Measurements from ENCODE around the gene HMGN4. TPM values are rescaled to one million over a fixed set of nuclear protein-coding genes. Genes with fewer than 3 reads are reported as not detected.
"Not testable (repeated sequence)": the region's sequence is repeated elsewhere in the genome, so short reads cannot be mapped to it uniquely, and the experiment has no call there.

The HMGN4 gene
- 88.8 and 104 TPM in 2 replicates for total RNA-seq (2014; rRNA removed; shearing (Covaris generic))

DNA sequence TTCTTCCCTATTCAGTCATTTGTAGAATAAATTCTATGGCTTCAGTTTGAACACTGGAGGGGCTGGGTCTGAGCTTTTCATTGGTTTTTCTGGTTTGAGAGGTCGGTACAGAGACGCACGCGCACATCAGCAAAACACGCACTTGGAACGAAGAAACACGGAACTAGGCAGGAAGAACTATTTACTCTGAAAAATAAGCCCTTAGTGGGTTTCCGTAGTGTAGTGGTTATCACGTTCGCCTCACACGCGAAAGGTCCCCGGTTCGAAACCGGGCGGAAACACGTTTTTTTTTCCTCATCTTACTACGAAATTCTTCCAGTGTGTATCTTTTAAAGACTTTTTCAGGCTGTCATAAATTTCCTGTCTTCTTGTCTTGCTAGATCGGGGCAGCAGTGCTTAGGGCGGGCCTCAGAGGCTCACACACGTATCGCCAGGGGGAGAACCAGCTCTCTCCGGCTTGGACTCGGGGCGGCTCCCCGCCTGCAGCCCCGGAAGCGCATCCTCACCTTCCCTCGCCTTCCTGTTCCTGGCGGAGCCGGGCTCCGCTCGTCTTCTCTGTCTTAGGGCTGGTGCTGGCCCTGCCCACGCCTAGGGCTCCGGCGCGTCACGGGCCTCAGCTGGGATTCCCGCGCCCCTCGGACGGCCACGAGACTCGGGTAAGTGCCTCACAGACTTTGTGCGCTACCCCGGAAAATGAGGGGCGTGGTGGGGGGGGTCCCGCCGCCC, at the start of gene HMGN4:
TSS of gene HMGN4 (plus strand) at position 521 of the 726 bp plus-strand sequence. CDS start 6,841 bp downstream, outside the sequence.
- peak; percentile 79 for DNase-seq (ENCODE audit: low spot score)

DNA sequence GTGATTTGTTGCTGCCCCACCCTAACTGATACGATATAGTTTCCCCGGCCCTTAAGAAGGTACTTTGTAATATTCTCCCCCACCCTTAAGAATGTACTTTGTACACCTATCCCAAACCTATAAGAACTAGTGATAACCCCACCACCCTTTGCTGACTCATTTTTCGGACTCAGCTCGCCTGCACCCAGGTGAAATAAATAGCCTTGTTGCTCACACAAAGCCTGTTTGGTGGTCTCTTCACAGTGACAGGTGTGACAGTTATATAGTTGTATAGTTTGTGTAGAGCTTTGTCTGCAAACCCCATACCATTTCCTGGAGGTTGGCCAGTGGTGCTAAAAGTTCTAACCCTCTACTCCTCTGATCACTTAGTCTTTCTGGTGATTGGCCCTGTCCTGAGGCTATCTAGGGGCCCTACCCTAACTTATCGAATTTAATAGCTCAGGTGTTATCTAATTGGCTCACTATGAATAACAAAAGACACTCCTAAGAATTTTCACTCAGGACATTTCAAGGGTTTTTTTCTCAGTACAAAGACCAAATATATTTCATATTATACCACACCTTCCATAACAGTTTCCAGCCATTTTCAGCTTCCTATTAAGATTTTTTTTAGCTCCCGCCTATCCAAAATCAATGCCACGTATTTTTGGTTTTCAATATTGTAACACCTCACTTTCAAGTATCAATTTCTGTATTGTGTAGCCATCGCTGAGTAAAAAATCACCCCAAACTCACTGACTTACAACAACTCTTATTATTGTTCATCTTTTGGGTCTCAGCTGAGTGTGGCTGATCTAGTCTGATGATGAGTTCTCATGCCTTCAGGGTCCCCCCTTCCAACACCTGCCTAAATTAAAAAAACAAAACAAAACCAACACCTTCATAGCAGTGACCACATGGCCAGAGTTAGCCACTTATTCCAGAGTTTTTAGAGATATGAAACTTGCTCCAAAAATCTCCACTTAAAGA, 47.9 kb upstream of the HMGN4 start:
- no peak for DNase-seq (ENCODE audit: low spot score)

DNA sequence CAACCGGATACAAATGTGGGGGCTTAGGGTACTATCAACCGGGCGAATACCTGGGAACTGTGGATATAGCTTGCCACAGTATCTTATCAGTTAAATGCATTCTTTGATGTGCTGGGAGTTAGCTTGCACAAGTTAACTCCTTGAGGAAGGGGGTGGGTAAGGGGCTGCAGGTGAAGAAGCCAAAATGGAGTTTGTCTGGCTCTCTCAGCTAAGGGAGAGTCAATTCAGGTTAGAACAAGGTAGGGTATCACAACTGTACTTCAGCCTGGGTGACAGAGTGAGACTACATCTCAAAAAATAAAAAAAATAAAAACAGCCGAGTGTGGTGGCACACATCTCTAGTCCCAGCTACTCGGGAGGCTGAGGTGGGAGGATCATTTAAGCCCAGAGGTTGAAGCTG, 46.6 kb upstream of the HMGN4 start:
- DNase-seq (ENCODE audit: low spot score), result no peak

DNA sequence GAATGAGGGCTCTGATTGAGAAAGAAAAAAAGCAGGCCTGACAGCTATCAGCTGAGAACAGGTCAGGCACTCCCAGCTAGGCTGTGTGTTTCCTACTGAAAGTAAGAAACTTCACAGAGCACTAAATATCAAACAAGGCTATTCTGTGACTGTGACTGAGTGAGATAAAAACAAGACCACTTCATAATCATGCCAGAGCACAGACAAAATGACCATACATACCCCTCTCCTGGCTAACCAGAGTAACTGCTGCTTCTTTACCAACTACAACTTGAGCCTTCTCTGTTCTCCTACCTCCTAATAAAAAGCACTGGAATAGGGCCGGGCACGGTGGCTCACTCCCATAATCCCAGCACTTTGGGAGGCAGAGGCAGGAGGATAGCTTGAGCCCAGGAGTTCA, 44.9 kb upstream of the HMGN4 start:
- peak; percentile 8 for DNase-seq (ENCODE audit: low spot score)

DNA sequence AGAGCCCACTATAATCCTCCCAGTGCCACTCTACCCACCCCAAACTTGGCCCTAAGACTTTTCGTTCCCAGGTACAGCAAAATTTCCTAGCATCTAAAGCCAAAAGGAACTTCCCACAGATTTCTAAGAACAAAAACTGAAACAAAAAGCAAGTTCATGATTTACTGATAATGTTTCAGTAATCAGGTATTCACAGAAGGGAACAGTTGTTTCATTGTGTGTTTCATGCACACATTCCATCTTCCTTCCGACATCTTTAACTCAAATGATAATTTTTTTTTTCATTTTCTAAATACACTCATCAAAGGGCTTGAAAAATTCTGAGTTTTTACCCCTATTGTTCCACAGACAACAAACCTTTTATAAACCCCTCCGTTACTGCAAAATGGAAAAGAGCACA, 44.0 kb upstream of the HMGN4 start:
- DNase-seq (ENCODE audit: low spot score), result no peak

DNA sequence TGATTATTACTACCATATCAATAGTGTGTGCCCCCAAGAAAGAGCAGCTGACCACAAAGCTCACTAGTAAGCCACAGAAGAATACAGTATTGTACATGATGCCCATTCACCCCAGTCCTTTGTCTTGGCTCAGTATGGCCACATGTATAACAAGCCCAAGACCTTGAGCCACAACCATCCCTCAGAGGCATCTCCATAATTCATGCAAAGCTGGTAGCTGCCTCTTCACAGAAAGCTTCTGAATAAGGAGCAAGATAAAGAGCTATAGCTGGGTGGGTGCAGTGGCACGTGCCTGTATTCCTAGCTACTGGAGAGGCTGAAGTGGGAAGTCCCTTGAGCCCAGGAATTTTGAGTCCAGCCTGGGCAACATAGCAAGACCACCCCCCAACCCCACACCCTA, 42.9 kb upstream of the HMGN4 start:
- no peak for DNase-seq (ENCODE audit: low spot score)

DNA sequence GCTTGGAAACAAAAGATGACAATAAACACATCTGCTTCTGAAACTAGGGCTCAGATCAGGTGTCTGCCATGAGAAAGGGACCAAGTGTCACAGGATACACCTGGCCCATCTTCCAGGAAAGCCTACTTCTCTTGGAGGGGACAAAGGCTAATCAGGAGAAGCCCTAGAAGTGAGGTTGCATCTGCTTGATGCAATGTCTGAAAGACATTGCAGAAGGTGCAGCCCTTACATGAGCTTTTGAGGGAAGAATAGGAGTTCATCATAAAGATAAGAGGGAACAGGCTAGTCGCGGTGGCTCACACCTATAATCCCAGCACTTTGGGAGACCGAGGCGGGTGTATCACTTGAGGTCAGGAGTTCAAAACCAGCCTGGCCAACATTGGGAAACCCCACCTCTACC, 40.6 kb upstream of the HMGN4 start:
- no peak for DNase-seq (ENCODE audit: low spot score)

DNA sequence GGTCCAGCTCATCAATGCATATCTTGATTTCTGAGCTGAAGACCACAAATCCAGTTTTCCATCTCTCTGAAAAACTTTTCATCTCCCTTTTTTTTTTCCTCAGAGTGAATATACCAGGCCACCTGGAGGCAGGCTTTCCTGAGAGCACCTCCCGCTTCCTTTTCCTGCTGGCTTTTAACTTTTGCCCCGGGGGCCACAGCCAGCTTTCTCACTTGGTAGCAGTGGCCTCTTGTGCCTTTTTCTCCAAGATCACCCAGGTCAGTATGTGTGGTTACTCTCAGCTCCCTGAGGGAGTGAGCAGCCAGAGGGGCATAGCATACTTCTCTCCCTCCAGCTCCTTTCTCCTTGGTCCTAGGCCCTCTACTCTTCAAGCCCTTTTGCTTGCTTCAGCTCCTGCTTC, 38.1 kb upstream of the HMGN4 start, which contains the start of gene BTN1A1:
TSS of gene BTN1A1 (plus strand) at position 202 of the 400 bp plus-strand sequence. CDS start 984 bp downstream, outside the sequence.
- DNase-seq (ENCODE audit: low spot score), result no peak

DNA sequence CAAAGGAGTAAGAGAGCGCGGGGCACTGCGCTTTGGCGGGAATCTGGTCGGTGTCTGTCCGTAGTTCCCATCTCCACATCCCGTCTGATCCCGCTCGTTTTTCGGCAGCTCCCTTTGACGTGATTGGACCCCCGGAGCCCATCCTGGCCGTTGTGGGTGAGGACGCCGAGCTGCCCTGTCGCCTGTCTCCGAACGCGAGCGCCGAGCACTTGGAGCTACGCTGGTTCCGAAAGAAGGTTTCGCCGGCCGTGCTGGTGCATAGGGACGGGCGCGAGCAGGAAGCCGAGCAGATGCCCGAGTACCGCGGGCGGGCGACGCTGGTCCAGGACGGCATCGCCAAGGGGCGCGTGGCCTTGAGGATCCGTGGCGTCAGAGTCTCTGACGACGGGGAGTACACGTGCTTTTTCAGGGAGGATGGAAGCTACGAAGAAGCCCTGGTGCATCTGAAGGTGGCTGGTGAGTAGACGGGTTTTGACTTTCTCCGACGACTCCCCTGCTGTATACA, 36.6 kb upstream of the HMGN4 start:
- no peak for DNase-seq (ENCODE audit: low spot score)

DNA sequence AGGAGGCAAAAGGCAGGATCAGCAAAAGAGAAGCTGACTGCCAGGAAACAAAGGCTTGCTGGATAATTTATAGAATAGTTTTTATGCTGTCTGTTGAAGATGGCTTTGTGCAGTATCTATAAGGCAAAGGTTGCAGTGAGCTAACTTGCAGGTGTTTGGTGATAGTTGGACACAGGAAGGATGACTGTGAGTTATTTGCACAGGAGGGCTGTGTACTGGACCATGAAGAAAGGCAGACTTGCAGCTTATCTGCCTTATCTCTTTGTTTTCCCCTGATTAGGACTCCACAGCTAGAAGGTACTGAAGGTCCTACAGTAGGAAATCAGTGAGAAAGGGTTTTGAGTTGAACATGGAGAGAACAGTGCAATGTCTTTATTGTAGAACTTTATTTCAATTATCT, 36.0 kb upstream of the HMGN4 start:
- DNase-seq (ENCODE audit: low spot score), result no peak

DNA sequence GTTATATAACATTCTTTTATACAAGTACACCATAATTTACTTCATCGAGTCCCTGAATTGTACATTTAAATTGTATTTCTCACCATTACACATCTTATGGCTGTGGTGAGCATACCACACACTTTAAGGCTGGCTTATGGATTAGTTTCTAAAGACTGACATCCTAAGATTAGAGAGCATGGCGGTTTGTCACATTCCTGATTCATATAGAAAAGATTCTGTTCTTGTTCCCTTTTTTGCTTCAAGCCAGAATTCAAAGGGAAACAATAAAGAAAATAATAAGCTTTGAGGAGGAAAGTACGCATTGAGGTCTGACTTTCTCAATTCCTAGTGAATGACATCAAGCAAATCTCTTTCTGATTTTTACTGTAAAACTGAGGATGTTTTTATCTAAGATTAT, 35.5 kb upstream of the HMGN4 start:
- no peak for DNase-seq (ENCODE audit: low spot score)

DNA sequence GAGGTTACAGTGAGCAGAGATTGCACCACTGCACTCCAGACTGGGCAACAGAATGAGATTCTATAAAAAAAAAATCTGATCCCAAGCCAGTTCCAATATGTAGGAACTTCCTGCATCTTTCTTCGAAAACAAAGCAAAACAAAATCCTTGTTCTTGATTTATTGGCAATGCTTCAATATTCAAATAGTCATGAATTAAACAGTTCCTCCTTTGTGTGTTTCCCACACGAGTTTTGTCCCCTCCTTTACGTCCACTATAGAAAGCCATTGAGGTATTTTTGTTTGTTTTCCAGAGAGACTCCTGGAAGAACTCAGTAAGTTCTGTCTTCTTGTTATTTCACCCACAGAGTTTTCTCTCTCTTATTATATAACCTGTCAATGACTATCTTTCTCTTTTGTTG, 30.5 kb upstream of the HMGN4 start:
- DNase-seq (ENCODE audit: low spot score), result no peak

DNA sequence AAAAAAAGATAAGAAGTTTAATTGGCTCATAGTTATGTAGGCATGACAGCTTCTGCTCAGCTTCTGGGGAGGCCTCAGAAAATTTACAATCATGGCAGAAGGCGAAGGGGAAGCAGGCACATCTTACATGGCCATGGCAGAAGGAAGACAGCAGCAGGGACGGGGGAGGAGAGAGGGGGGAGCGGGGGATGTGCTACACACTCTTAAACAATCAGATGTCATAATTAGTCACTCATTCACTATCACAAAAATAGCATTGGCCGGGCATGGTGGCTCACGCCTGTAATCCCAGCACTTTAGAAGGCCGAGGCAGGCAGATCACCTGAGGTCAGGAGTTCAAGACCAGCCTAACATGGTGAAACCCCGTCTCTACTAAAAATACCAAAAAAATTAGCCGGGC, 27.1 kb upstream of the HMGN4 start:
- not testable (repeated sequence) for DNase-seq (ENCODE audit: low spot score)

DNA sequence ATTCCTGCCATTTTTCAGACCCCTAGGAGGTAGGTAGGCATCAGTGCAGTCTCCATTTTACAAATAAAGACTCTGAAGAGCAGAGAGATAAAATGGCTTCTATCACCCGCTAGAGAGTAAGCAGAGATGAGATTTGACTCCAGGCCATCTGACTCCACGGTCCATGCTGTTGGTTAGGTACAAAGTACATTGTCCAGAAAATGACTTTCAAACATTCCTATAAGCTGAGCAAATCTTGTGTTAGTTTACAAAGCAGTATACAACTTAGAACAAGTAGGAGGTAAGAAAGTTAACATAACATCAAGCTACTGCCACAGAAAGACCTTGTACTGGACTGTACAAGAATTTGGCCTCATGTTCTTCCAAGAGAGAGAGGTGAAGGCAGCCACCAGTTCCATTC, 23.2 kb upstream of the HMGN4 start:
- no peak for DNase-seq (ENCODE audit: low spot score)

DNA sequence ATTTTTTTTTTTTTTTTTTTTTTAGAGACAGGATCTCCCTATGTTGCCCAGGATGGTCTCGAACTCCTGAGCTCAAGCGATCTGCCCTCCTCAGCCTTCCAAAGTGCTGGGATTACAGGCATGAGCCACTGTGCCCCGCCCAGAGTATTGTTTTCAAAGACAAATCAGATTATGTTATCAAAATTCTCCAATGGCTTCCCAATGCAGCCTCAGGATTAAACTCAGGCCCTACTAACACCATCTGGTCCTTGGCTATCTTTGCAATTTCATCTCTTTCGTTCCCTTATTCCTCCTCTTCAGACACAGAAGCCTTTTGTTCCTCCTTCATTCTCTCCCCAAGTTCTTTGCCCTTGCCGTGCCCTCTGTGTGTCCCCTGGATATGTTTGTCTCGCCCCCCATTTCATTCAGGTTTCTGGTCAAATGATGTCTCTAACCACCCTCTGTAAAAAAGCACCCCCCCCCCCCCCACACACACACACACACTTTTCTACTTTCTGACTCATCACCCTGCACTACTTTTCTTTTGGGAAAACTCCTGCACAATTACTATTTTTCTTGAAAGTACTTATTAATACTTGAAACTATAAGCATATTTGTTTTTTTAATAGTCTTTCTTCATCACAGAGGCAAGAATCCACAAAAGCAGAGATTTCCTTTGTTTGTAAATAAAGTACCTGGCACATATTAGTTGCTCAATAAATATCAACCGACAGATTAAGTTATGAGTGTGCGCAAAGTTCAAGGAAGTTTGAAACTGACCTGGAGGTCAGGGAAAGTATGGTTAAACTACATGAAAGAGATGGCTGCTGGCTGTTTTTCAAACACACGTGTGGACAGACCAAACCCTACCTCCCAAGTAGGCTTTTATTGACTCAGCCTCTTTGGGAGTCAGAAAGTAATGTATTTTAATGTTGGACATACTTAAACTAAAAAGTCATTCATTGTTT, 21.4 kb upstream of the HMGN4 start:
- no peak for DNase-seq (ENCODE audit: low spot score)

DNA sequence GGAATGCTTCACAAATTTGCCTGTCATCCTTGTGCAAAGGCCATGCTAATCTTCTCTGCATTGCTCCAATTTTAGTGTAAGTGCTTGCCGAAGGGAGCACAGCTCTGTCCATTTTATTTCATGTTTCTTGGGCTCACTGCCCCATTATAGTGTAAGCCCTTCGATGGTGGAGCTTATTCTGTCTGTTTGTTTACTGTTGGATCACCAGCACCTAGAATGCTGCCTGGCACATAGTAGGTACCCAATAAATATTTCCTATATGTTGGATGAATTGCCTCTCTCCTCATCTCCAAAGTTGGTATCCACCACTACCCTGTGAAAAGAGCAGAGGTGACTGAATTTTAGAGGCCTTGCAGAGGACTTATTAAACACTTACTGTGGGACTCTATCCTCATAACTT, 18.8 kb upstream of the HMGN4 start:
- DNase-seq (ENCODE audit: low spot score), result no peak

DNA sequence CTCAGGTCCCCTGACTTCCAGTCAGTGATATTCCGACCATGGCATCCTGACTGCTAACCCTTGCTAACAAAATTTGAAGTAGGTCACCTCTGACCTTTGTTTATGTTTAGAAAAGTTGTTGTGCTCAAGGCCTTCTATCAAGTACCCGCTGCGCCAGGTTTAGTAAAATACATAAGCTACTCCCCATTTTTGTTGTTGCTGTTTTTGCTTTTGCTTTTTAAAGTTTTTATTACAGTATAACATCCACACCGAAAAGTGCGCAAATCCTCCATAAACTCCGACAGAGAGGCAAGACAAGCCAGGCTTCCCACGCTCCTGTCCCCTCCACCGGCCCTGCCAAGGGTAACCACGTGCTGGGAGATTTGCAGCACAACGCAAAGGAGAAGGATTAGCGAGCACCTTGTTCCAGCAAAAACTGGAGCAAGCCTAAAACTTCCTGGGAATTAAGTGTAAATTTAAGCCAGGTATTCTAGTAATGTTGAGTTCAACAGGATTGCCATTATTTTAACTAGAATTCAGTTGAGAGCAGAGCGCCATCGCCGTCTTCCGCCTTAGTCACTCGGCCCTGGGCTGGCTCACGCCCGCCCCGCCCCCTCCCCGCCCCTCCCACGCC, 17.8 kb upstream of the HMGN4 start:
- DNase-seq (ENCODE audit: low spot score), result no peak

DNA sequence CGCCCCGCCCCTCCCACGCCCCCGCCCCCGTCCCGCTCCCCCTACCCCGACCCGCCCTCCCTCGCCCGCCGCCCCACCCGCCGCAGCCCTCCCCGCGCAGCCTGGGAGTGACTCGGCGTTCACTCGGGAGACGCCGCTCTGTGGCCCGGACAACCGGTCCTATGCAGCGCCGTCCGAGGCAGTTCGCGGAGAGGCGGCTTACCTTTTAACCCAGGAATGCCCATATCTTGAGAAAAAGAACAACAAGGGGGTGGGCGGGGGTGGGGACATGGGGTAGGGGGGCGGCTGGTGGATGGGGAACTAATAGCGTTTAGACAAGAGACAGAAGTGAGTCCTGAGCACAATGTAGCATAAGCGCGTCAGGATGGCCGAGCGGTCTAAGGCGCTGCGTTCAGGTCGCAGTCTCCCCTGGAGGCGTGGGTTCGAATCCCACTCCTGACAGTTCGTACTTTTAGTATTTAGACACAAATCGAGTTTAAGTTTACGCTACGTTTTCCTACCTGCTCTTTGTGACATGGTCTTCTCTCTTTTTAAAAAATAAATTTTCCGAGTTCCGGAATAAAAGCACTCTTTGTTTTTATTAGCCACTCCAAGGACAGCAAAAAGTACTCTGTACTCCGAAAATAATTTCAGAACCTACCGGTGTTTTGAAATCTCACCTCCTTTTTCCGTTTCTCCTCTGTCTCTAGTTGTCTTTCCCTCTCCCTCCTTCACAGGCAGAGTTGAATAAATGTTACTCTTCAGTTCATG, 17.1 kb upstream of the HMGN4 start:
- peak; percentile 70 for DNase-seq (ENCODE audit: low spot score)

DNA sequence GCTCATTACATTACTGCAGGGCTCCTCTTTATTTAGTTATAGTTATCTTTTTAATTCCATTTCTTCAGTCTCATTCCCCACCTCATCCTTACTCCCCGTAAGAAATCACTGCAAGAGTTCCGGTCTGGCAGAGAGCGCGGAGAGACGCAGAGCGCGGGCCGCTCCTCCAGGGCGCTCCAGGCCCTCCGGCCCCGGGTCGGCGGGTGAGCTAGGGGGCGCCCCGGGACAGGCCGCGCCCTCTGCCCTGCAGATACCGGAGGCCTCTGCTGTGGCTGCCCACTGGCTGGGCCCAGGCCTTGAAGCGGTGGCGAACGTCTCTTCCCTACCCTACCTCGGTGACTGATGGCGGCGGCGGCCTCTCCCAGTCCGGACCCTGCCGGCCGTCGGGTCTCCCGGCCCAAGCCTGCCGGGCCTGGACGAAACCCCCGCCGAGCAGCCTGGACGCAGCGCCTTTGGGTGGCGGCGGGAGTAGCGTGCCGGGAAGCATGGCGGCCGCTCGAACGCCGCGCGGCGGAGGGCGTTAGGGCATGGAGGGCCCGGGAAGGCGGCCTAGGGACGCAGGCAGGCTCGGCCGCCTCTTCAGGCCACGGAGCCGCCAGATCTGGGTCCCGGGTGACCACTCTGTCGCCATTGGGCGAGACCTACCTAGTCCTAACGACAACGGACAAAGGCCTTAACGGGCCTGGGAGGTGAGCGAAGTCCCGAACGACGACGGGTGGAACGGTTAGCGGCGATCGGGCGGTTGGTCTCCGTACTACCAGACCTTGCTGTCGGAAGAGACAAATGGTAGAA, 16.4 kb upstream of the HMGN4 start:
- DNase-seq (ENCODE audit: low spot score), result no peak

Data from H4 (cell line).